Mesendoderm (in vitro differentiated cells): ENCODE data around the gene GRIK1.

Experiments
- DNase-seq: peaks from one replicate; pipeline ENCODE4 v3.0.0; 2013
- H2AK5ac ChIP-seq: 2 replicates; pipeline ENCODE4 v1.6.1; 2013; ENCODE audit warnings: low read length, inconsistent platforms
- H2BK120ac ChIP-seq: 2 replicates; pipeline ENCODE4 v1.6.1; 2013; ENCODE audit warnings: low read depth, mild to moderate bottlenecking, low read length, moderate library complexity, mixed read lengths
- H2BK15ac ChIP-seq: replicated peaks from 2 replicates; pipeline ENCODE4 v1.6.1; 2013; ENCODE audit warnings: low read depth, mild to moderate bottlenecking, moderate library complexity
- H2BK5ac ChIP-seq: 2 replicates; pipeline ENCODE4 v1.6.1; 2013; ENCODE audit warnings: low read length, inconsistent platforms
- H3K18ac ChIP-seq: 2 replicates; pipeline ENCODE4 v1.6.1; 2013; ENCODE audit warnings: mild to moderate bottlenecking, low read length, mixed read lengths
- H3K23ac ChIP-seq: one replicate; pipeline ENCODE4 v1.6.1; 2013; ENCODE audit warnings: low read length
- H3K27ac ChIP-seq: 2 replicates; pipeline ENCODE4 v1.5.1; 2013; ENCODE audit warnings: low read depth, mild to moderate bottlenecking, inconsistent platforms, low read length, moderate library complexity
- H3K27me3 ChIP-seq: 2 replicates; pipeline ENCODE4 v1.6.1; 2013; ENCODE audit warnings: low read length, control low read depth, mild to moderate bottlenecking, inconsistent platforms; ENCODE audit not compliant: insufficient read depth, poor library complexity
- H3K36me3 ChIP-seq: 2 replicates; pipeline ENCODE4 v1.6.1; 2013; ENCODE audit warnings: low read length, inconsistent platforms; ENCODE audit not compliant: control insufficient read depth, insufficient read depth
- H3K4ac ChIP-seq: one replicate; pipeline ENCODE4 v1.6.1; 2013; ENCODE audit warnings: low read depth, mild to moderate bottlenecking, low read length, moderate library complexity
- H3K4me1 ChIP-seq: 2 replicates; pipeline ENCODE4 v1.6.1; 2013; ENCODE audit warnings: low read depth, low read length, inconsistent platforms; ENCODE audit not compliant: control insufficient read depth
- H3K4me2 ChIP-seq: 2 replicates; pipeline ENCODE4 v1.6.1; 2013; ENCODE audit warnings: low read length
- H3K4me3 ChIP-seq: 2 replicates; pipeline ENCODE4 v1.5.1; 2013; ENCODE audit warnings: mild to moderate bottlenecking, low read length
- H3K56ac ChIP-seq: one replicate; pipeline ENCODE4 v1.6.1; 2013; ENCODE audit warnings: low read length
- H3K79me1 ChIP-seq: 2 replicates; pipeline ENCODE4 v1.6.1; 2013; ENCODE audit warnings: low read length, inconsistent platforms
- H3K79me2 ChIP-seq: 2 replicates; pipeline ENCODE4 v1.6.1; 2013; ENCODE audit warnings: mild to moderate bottlenecking, low read length; ENCODE audit not compliant: control insufficient read depth, insufficient read depth
- H3K9ac ChIP-seq: 2 replicates; pipeline ENCODE4 v1.6.1; 2013; ENCODE audit warnings: low read length, inconsistent platforms
- H4K5ac ChIP-seq: one replicate; pipeline ENCODE4 v1.6.1; 2013; ENCODE audit warnings: low read length
- H4K8ac ChIP-seq: one replicate; pipeline ENCODE4 v1.6.1; 2013; ENCODE audit warnings: low read depth, mild to moderate bottlenecking, control low read depth, low read length, moderate library complexity
- WGBS: extraction: QIAGEN DNeasy Blood & Tissue Kit; methylation state at CpG from one replicate; pipeline ENCODE4 v1.1.7; 2013; ENCODE audit warnings: low lambda C conversion rate, missing lambda C conversion rate; ENCODE audit not compliant: insufficient coverage; ENCODE audit errors: extremely low coverage; 5-methylcytosine and 5-hydroxymethylcytosine counted together

GRIK1 gene

GRCh38 chr21:29870814-29871213 lies 69.0 kb downstream of the GRIK1 start:
- H4K8ac ChIP-seq, result no peak overlapping the region
- no peak overlapping the region for H3K4me2 ChIP-seq
- no peak overlapping the region for H3K23ac ChIP-seq
- H3K4ac ChIP-seq, result no peak overlapping the region
- no peaks in the 10 kb centered on the region for H3K36me3 ChIP-seq
- no peak overlapping the region for H3K56ac ChIP-seq
- no peaks in the 10 kb centered on the region for H3K4me1 ChIP-seq
- H2BK15ac ChIP-seq, result no peak overlapping the region
- H2BK5ac ChIP-seq, result no peak overlapping the region
- H2AK5ac ChIP-seq, result no peak overlapping the region
- H3K27me3 ChIP-seq, result no peaks in the 10 kb centered on the region
- DNase-seq, result peak; percentile 40
- H3K4me3 ChIP-seq, result no peak overlapping the region
- no peak overlapping the region for H3K18ac ChIP-seq
- no CpG with 5 or more reads among the region's 6 CpGs for WGBS
- H4K5ac ChIP-seq, result no peak overlapping the region
- H2BK120ac ChIP-seq, result no peak overlapping the region
- H3K9ac ChIP-seq, result no peak overlapping the region
- H3K79me1 ChIP-seq, result no peaks in the 10 kb centered on the region
- no peak overlapping the region for H3K27ac ChIP-seq
- no peaks in the 10 kb centered on the region for H3K79me2 ChIP-seq

- no peak overlapping the region for H4K8ac ChIP-seq
- H2BK120ac ChIP-seq, result no peak overlapping the region
- H3K23ac ChIP-seq, result no peak overlapping the region
- H2BK5ac ChIP-seq, result no peak overlapping the region
- no peak overlapping the region for H3K9ac ChIP-seq
- no peaks in the 10 kb centered on the region for H3K79me2 ChIP-seq
- H2AK5ac ChIP-seq, result no peak overlapping the region
- H3K4ac ChIP-seq, result no peak overlapping the region
- WGBS, result no CpG with 5 or more reads among the region's 1 CpG
- H3K36me3 ChIP-seq, result no peaks in the 10 kb centered on the region
- H3K4me3 ChIP-seq, result no peak overlapping the region
- no peaks in the 10 kb centered on the region for H3K4me1 ChIP-seq
- no peak overlapping the region for H3K18ac ChIP-seq
- H4K5ac ChIP-seq, result no peak overlapping the region
- no peak overlapping the region for H3K4me2 ChIP-seq
- H3K27ac ChIP-seq, result no peak overlapping the region
- H2BK15ac ChIP-seq, result no peak overlapping the region
- no peak for DNase-seq
- no peak overlapping the region for H3K56ac ChIP-seq
- H3K79me1 ChIP-seq, result no peaks in the 10 kb centered on the region
- no peaks in the 10 kb centered on the region for H3K27me3 ChIP-seq
These were observed 72.0 kb downstream of the GRIK1 start for GRCh38 chr21:29867796-29868195.

GRCh38 chr21:29860346-29860745 lies 79.5 kb downstream of the GRIK1 start:
- Histone ChIP-seq H3K4me2 (no peak overlapping the region), H4K5ac (no peak overlapping the region), H3K27me3 (no peaks in the 10 kb centered on the region), H3K79me2 (no peaks in the 10 kb centered on the region), H2BK15ac (no peak overlapping the region), H2BK120ac (no peak overlapping the region), H3K18ac (no peak overlapping the region), H3K56ac (no peak overlapping the region), H3K4me1 (no peaks in the 10 kb centered on the region), H3K79me1 (no peaks in the 10 kb centered on the region), H2AK5ac (no peak overlapping the region), H3K9ac (no peak overlapping the region), H3K4ac (no peak overlapping the region), H3K4me3 (no peak overlapping the region), H2BK5ac (no peak overlapping the region), H3K36me3 (no peaks in the 10 kb centered on the region), H4K8ac (no peak overlapping the region), H3K23ac (no peak overlapping the region), H3K27ac (no peak overlapping the region)
- WGBS, result 100% methylated on average over 1 of the region's 2 CpGs
- DNase-seq, result no peak

- H3K4me2 ChIP-seq, result no peak overlapping the region
- no peak overlapping the region for H4K5ac ChIP-seq
- no peaks in the 10 kb centered on the region for H3K4me1 ChIP-seq
- no peaks in the 10 kb centered on the region for H3K79me1 ChIP-seq
- WGBS, result no CpG with 5 or more reads among the region's 6 CpGs
- H3K4ac ChIP-seq, result no peak overlapping the region
- no peak overlapping the region for H2AK5ac ChIP-seq
- no peaks in the 10 kb centered on the region for H3K27me3 ChIP-seq
- no peak overlapping the region for H3K56ac ChIP-seq
- no peaks in the 10 kb centered on the region for H3K36me3 ChIP-seq
- no peak overlapping the region for H2BK15ac ChIP-seq
- H3K4me3 ChIP-seq, result no peak overlapping the region
- H2BK5ac ChIP-seq, result no peak overlapping the region
- H3K79me2 ChIP-seq, result no peaks in the 10 kb centered on the region
- DNase-seq, result no peak
- no peak overlapping the region for H4K8ac ChIP-seq
- no peak overlapping the region for H3K9ac ChIP-seq
- no peak overlapping the region for H3K23ac ChIP-seq
- no peak overlapping the region for H3K27ac ChIP-seq
- H2BK120ac ChIP-seq, result no peak overlapping the region
- H3K18ac ChIP-seq, result no peak overlapping the region
These were observed 82.6 kb downstream of the GRIK1 start for GRCh38 chr21:29857150-29857549.

GRCh38 chr21:29854795-29855194 lies 85.0 kb downstream of the GRIK1 start:
- H3K36me3 ChIP-seq, result no peaks in the 10 kb centered on the region
- H3K27ac ChIP-seq, result no peak overlapping the region
- no peak overlapping the region for H2BK120ac ChIP-seq
- no peak overlapping the region for H3K4me3 ChIP-seq
- no peaks in the 10 kb centered on the region for H3K27me3 ChIP-seq
- DNase-seq, result no peak
- H3K79me2 ChIP-seq, result no peaks in the 10 kb centered on the region
- H2AK5ac ChIP-seq, result no peak overlapping the region
- WGBS, result no CpG with 5 or more reads among the region's 1 CpG
- no peak overlapping the region for H3K56ac ChIP-seq
- no peak overlapping the region for H2BK5ac ChIP-seq
- no peak overlapping the region for H3K18ac ChIP-seq
- H3K23ac ChIP-seq, result no peak overlapping the region
- H3K4me1 ChIP-seq, result no peaks in the 10 kb centered on the region
- H4K5ac ChIP-seq, result no peak overlapping the region
- H2BK15ac ChIP-seq, result no peak overlapping the region
- no peak overlapping the region for H3K9ac ChIP-seq
- no peak overlapping the region for H3K4me2 ChIP-seq
- no peaks in the 10 kb centered on the region for H3K79me1 ChIP-seq
- H3K4ac ChIP-seq, result no peak overlapping the region
- no peak overlapping the region for H4K8ac ChIP-seq

- H3K23ac ChIP-seq, result no peak overlapping the region
- no peak overlapping the region for H4K8ac ChIP-seq
- H3K4me2 ChIP-seq, result no peak overlapping the region
- H2AK5ac ChIP-seq, result no peak overlapping the region
- no peaks in the 10 kb centered on the region for H3K36me3 ChIP-seq
- H3K18ac ChIP-seq, result no peak overlapping the region
- WGBS, result no CpG with 5 or more reads among the region's 3 CpGs
- no peaks in the 10 kb centered on the region for H3K79me2 ChIP-seq
- H2BK120ac ChIP-seq, result no peak overlapping the region
- no peak overlapping the region for H2BK15ac ChIP-seq
- no peak overlapping the region for H3K4ac ChIP-seq
- H3K9ac ChIP-seq, result no peak overlapping the region
- DNase-seq, result no peak
- no peak overlapping the region for H4K5ac ChIP-seq
- no peak overlapping the region for H3K56ac ChIP-seq
- H3K79me1 ChIP-seq, result no peaks in the 10 kb centered on the region
- H3K4me1 ChIP-seq, result no peaks in the 10 kb centered on the region
- no peaks in the 10 kb centered on the region for H3K27me3 ChIP-seq
- no peak overlapping the region for H2BK5ac ChIP-seq
- no peak overlapping the region for H3K27ac ChIP-seq
- H3K4me3 ChIP-seq, result no peak overlapping the region
These were observed 88.2 kb downstream of the GRIK1 start for GRCh38 chr21:29851611-29852010.
